PC-9 (cell line): Measurements from ENCODE around the gene CST9. TPM values are rescaled to one million over a fixed set of nuclear protein-coding genes. Genes with fewer than 3 reads are reported as not detected.

Experiments
- BruUV-seq: library from RNA; stranded (reverse); fragments of 400-500 nt; replicated peaks from 2 replicates; lab custom pipeline; 2021; lab: Mats Ljungman, UMichigan
- CTCF ChIA-PET: fragments of 300-600 bp; sonication (Branson Sonifier 250); formaldehyde crosslinking; loops from one replicate; lab custom pipeline; 2022; ENCODE audit warnings: antibody characterized with exemption; lab: Charles Lee
- POLR2A ChIA-PET: fragments of 300-600 bp; sonication (Branson Sonifier 250); formaldehyde crosslinking; loops from one replicate; lab custom pipeline; 2022; ENCODE audit warnings: antibody characterized with exemption; ENCODE audit not compliant: unreplicated experiment; lab: Charles Lee
- DNase-seq, 2 experiments: peaks; one replicate each; pipeline versions ENCODE4 v3.0.0 to v3.0.0-alpha.2; 2015 to 2022; ENCODE audit warnings: mixed read lengths in 1 of 2
- H2AFZ ChIP-seq: fragments of 200-600 bp; sonication (generic); 2 replicates; pipeline ENCODE4 v1.8.1; 2017; ENCODE audit warnings: antibody characterized with exemption
- H3F3A ChIP-seq: fragments of 200-600 bp; sonication (generic); 2 replicates; pipeline ENCODE4 v1.8.1; 2017; ENCODE audit warnings: antibody characterized with exemption, mild to moderate bottlenecking, low read depth; ENCODE audit not compliant: insufficient read depth
- H3K27ac ChIP-seq: fragments of 200-600 bp; sonication (generic); 2 replicates; pipeline ENCODE4 v1.6.1; 2016; ENCODE audit warnings: mixed run types
- H3K27me3 ChIP-seq: fragments of 200-600 bp; sonication (generic); 2 replicates; pipeline ENCODE4 v1.6.1; 2016; ENCODE audit warnings: low read depth, mixed run types; ENCODE audit not compliant: insufficient read depth
- H3K36me3 ChIP-seq: fragments of 200-600 bp; sonication (generic); 2 replicates; pipeline ENCODE4 v1.6.1; 2016; ENCODE audit warnings: low read depth, mixed run types
- H3K4me1 ChIP-seq: fragments of 200-600 bp; sonication (generic); replicated peaks from 2 replicates; pipeline ENCODE4 v1.6.1; 2016; ENCODE audit warnings: mixed run types; ENCODE audit not compliant: insufficient read depth
- H3K4me2 ChIP-seq: fragments of 200-600 bp; sonication (generic); 2 replicates; pipeline ENCODE4 v1.6.1; 2017; ENCODE audit warnings: mixed run types
- H3K4me3 ChIP-seq: fragments of 200-600 bp; sonication (generic); 2 replicates; pipeline ENCODE4 v1.6.1; 2016; ENCODE audit warnings: mixed run types
- H3K79me2 ChIP-seq: fragments of 200-600 bp; sonication (generic); 2 replicates; pipeline ENCODE4 v1.6.1; 2017; ENCODE audit warnings: low read depth, mixed run types
- H3K9me2 ChIP-seq: fragments of 200-600 bp; sonication (generic); 2 replicates; pipeline ENCODE4 v1.8.1; 2017; ENCODE audit warnings: mild to moderate bottlenecking; ENCODE audit not compliant: insufficient read depth
- H3K9me3 ChIP-seq: fragments of 200-600 bp; sonication (generic); 2 replicates; pipeline ENCODE4 v1.8.1; 2016; ENCODE audit warnings: low read depth; ENCODE audit not compliant: insufficient read depth
- H4K20me1 ChIP-seq: fragments of 200-600 bp; sonication (generic); 2 replicates; pipeline ENCODE4 v1.8.1; 2017; ENCODE audit not compliant: insufficient read depth
- CTCF ChIP-seq: fragments of 200-600 bp; sonication (generic); conservative IDR thresholded peaks from 2 replicates; pipeline ENCODE4 v1.6.1; 2017; ENCODE audit warnings: mixed run types, antibody characterized with exemption, mild to moderate bottlenecking, moderate library complexity
- EZH2 ChIP-seq: fragments of 200-600 bp; sonication (generic); IDR thresholded peaks from 2 replicates; pipeline ENCODE4 v1.8.0; 2017; ENCODE audit warnings: antibody characterized with exemption, low read depth
- intact Hi-C: fragments of 100-400 bp; cut with micrococcal nuclease; formaldehyde crosslinking; loops from one replicate; pipeline ENCODE4 v1.10.0; 2022; ENCODE audit not compliant: unreplicated experiment
- total RNA-seq: library from RNA; stranded (reverse); gene quantifications from 2 replicates; pipeline ENCODE4 v1.2.3, GENCODE V29; 2021

Gene CST9
- total RNA-seq, 1 experiment from 2014 or later: not detected

GRCh38 chr20:23632711-23633573 is 27.2 kb upstream of the CST9 start:
- BruUV-seq: no TSS peak
- TF ChIP-seq CTCF (no peak), EZH2 (no peak)
- H3K27me3 ChIP-seq: no peaks in the 10 kb centered on the region
- CTCF ChIA-PET: no interaction called here
- peaks cover 5% of the 10 kb centered on the region; the same call in 1 of the 2 replicates for H3K36me3 ChIP-seq
- H2AFZ ChIP-seq: no peak overlapping the region
- no peaks in the 10 kb centered on the region for H3K9me2 ChIP-seq
- DNase-seq: no peak
- peaks cover 2% of the 10 kb centered on the region; the same call in 1 of the 2 replicates for H3K9me3 ChIP-seq
- H3K4me1 ChIP-seq: peaks cover 38% of the 10 kb centered on the region
- H3K27ac ChIP-seq: no peak overlapping the region
- H3K4me2 ChIP-seq: no peak overlapping the region
- H3F3A ChIP-seq: peaks cover 16% of the 10 kb centered on the region
- H3K79me2 ChIP-seq: peaks cover 29% of the 10 kb centered on the region
- intact Hi-C loops: no loop called here
- no peak overlapping the region for H3K4me3 ChIP-seq
- POLR2A ChIA-PET: interaction anchor here (0.7 kb wide), 1 partner anchor 1757 kb away, joined by 7 read pairs; no protein-coding TSS in a partner anchor
- H4K20me1 ChIP-seq: no peaks in the 10 kb centered on the region

DNA sequence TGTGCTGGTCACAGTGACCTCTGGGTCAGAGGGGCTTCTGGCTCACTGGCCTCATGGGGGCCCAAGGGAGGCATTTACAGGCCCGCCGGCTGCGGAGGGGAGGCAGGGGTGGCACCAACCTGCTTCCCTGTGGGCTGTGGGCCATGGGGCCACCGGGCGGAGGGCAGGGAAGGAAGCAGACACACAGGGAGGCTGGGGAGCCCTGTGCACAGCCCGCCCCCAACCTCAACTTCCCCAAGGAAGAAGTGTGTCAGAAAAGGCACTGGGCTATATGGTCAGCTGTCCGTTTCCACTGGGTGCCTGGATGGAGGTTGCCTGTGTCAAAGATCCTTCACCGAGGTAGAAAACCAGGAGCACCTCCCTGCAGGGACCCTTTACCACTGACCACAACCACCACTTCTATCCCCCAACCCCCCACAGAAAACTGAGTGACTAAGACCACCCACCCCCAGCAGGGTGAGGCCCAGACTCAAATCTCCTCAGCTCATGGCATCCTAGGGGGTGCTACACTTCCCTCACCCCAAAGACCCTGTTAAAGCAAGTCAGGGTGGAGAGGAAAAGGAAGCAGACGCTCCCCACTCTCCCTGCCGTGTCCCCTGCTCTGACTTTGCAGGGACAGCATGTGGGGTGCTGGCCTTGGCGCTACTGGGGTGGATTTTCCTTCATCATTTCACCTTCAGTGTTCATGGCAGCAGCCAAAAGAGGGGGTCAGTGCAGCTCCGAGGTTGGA is 26.4 kb upstream of the CST9 start:
- Histone ChIP-seq H3K9me3 (peaks cover 3% of the 10 kb centered on the region; the same call in 1 of the 2 replicates), H3K79me2 (peaks cover 24% of the 10 kb centered on the region), H3K4me3 (no peak overlapping the region), H4K20me1 (no peaks in the 10 kb centered on the region), H3K36me3 (peaks cover 5% of the 10 kb centered on the region; the same call in 1 of the 2 replicates), H3K4me1 (peaks cover 38% of the 10 kb centered on the region), H3F3A (peaks cover 16% of the 10 kb centered on the region), H3K4me2 (no peak overlapping the region), H2AFZ (no peak overlapping the region), H3K9me2 (no peaks in the 10 kb centered on the region), H3K27me3 (no peaks in the 10 kb centered on the region), H3K27ac (no peak overlapping the region)
- no peak for DNase-seq
- POLR2A ChIA-PET: no interaction called here
- CTCF ChIA-PET: no interaction called here
- intact Hi-C loops: no loop called here
- BruUV-seq: no TSS peak
- no peak for TF ChIP-seq EZH2
- no peak for TF ChIP-seq CTCF

DNA sequence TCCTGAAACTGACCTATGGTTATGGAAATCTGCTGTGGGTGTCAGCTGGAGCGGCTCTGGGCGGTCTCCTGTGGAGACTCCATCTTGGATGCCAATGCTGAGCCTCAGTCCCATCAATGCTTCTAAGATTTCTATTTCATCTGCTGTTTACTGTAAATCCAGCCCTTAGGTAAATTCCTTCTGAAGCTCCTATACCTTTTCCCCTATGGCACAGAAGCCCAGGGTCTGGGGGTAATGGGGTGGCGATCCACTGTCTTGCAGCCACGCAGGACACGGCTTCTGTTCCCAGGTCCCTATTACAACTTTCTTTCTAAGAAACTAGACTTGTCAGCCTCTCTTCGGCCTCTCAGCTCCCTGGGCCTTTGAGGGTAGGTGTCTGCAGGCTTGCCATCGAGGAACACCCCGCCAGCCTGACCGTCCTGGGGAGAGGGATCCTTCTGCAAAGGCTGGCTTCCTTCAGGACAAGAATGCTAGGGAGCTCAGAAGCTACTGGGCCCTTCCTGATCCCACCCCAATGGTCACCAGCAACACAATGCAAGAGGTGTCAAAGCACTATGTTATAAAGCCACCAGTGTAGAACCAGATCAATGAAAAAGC is 25.6 kb upstream of the CST9 start:
- Histone ChIP-seq H3F3A (peaks cover 22% of the 10 kb centered on the region), H3K36me3 (peaks cover 5% of the 10 kb centered on the region; the same call in 1 of the 2 replicates), H4K20me1 (no peaks in the 10 kb centered on the region), H3K27ac (no peak overlapping the region), H3K4me3 (no peak overlapping the region), H3K9me2 (no peaks in the 10 kb centered on the region), H3K9me3 (peaks cover 3% of the 10 kb centered on the region; the same call in 1 of the 2 replicates), H3K4me1 (peaks cover 41% of the 10 kb centered on the region), H2AFZ (no peak overlapping the region), H3K79me2 (peaks cover 16% of the 10 kb centered on the region), H3K4me2 (no peak overlapping the region), H3K27me3 (no peaks in the 10 kb centered on the region)
- DNase-seq: no peak
- CTCF ChIA-PET: no interaction called here
- BruUV-seq: no TSS peak
- POLR2A ChIA-PET: no interaction called here
- intact Hi-C loops: no loop called here
- no peak for TF ChIP-seq CTCF
- no peak for TF ChIP-seq EZH2
